Measurements from ENCODE around the gene NOVA2.

NOVA2 gene

GRCh38 chr19:46020819-46021125, 47.1 kb upstream of the NOVA2 start:
- intact Hi-C loops (cut with DNase I; ENCODE audit: low total_unique reads), result no loop called here
- Histone ChIP-seq H3K4me1 (peaks cover 0 to 14% (median 8%) of the 10 kb centered on the region in 4 donors), H3K4me3 (no peak overlapping the region), H3K9me3 (no peaks in the 10 kb centered on the region), H3K36me3 (no peaks in the 10 kb centered on the region), H3K27ac (no peak overlapping the region), H3K27me3 (peaks cover 0 to 26% of the 10 kb centered on the region in 2 donors)
- DNase-seq, result peak in 1 of 2 donors; percentile 49
- no peak for TF ChIP-seq CTCF (IDR thresholded peaks at IDR 0.05)

- TF ChIP-seq CTCF (IDR thresholded peaks at IDR 0.05), result no peak
- intact Hi-C loops (cut with DNase I; ENCODE audit: low total_unique reads), result loop anchor here (10.0 kb wide), 1 partner anchor 134 kb away; the partner anchor contains the start of gene IRF2BP1
- Histone ChIP-seq H3K9me3 (no peaks in the 10 kb centered on the region), H3K4me1 (peaks cover 0 to 28% (median 22%) of the 10 kb centered on the region in 4 donors), H3K4me3 (no peak overlapping the region), H3K27me3 (peaks cover 0 to 35% of the 10 kb centered on the region in 2 donors), H3K36me3 (no peaks in the 10 kb centered on the region), H3K27ac (no peak overlapping the region)
- DNase-seq, result peak in 1 of 2 donors; percentile 64
Measured at GRCh38 chr19:46019270-46019669, 45.6 kb upstream of the NOVA2 start.

- Histone ChIP-seq H3K9me3 (no peaks in the 10 kb centered on the region), H3K4me1 (peaks cover 0 to 28% (median 22%) of the 10 kb centered on the region in 4 donors), H3K4me3 (no peak overlapping the region), H3K27ac (no peak overlapping the region), H3K27me3 (peaks cover 0 to 30% of the 10 kb centered on the region in 2 donors), H3K36me3 (no peaks in the 10 kb centered on the region)
- DNase-seq, result no peak
- intact Hi-C loops (cut with DNase I; ENCODE audit: low total_unique reads), result loop anchor here (10.0 kb wide), 1 partner anchor 134 kb away; the partner anchor contains the start of gene IRF2BP1
- TF ChIP-seq CTCF (IDR thresholded peaks at IDR 0.05), result no peak
Measured at GRCh38 chr19:46018729-46019251, 45.1 kb upstream of the NOVA2 start.

- Histone ChIP-seq H3K27me3 (peaks cover 0 to 25% of the 10 kb centered on the region in 2 donors), H3K4me1 (peaks cover 0 to 28% (median 22%) of the 10 kb centered on the region in 4 donors), H3K4me3 (no peak overlapping the region), H3K27ac (no peak overlapping the region), H3K36me3 (no peaks in the 10 kb centered on the region), H3K9me3 (no peaks in the 10 kb centered on the region)
- TF ChIP-seq CTCF (IDR thresholded peaks at IDR 0.05), result no peak
- DNase-seq, result no peak
- intact Hi-C loops (cut with DNase I; ENCODE audit: low total_unique reads), result loop anchor here (10.0 kb wide), 1 partner anchor 133 kb away; the partner anchor contains the start of gene IRF2BP1
Measured at GRCh38 chr19:46017874-46018675, 44.4 kb upstream of the NOVA2 start.

- Histone ChIP-seq H3K36me3 (no peaks in the 10 kb centered on the region), H3K4me1 (peaks cover 0 to 28% (median 22%) of the 10 kb centered on the region in 4 donors), H3K27me3 (peaks cover 0 to 15% of the 10 kb centered on the region in 2 donors), H3K27ac (no peak overlapping the region), H3K4me3 (peak overlapping the region in 1 of 2 donors; percentile 69), H3K9me3 (no peaks in the 10 kb centered on the region)
- intact Hi-C loops (cut with DNase I; ENCODE audit: low total_unique reads), result loop anchor here (10.0 kb wide), 1 partner anchor 132 kb away; the partner anchor contains the start of gene IRF2BP1
- peak in 1 of 2 experiments; percentile 17 for TF ChIP-seq CTCF (IDR thresholded peaks at IDR 0.05)
- DNase-seq, result no peak
Measured at GRCh38 chr19:46017095-46017429, 43.4 kb upstream of the NOVA2 start.
